T47D (cell line): ENCODE data around the gene SMIM44.
"Not testable (repeated sequence)": the region's sequence is repeated elsewhere in the genome, so short reads cannot be mapped to it uniquely, and the experiment has no call there.

Source experiments
- DNase-seq, 2 experiments: peaks; one replicate each; pipeline versions ENCODE4 v3.0.0 to v3.0.0-alpha.2; 2011 to 2012; ENCODE audit warnings: low read depth in 1 of 2, low spot score in 1 of 2
- JUND ChIP-seq: IDR thresholded peaks from 2 replicates; pipeline ENCODE4 v1.6.1; 2012; ENCODE audit warnings: low read depth
- in situ Hi-C: cut with HindIII; loops from 2 replicates; pipeline ENCODE4 v1.10.0; 2016; ENCODE audit warnings: low sequenced_read_pairs, low pct_unique_long_range_greater_than_20kb

The SMIM44 gene

DNA sequence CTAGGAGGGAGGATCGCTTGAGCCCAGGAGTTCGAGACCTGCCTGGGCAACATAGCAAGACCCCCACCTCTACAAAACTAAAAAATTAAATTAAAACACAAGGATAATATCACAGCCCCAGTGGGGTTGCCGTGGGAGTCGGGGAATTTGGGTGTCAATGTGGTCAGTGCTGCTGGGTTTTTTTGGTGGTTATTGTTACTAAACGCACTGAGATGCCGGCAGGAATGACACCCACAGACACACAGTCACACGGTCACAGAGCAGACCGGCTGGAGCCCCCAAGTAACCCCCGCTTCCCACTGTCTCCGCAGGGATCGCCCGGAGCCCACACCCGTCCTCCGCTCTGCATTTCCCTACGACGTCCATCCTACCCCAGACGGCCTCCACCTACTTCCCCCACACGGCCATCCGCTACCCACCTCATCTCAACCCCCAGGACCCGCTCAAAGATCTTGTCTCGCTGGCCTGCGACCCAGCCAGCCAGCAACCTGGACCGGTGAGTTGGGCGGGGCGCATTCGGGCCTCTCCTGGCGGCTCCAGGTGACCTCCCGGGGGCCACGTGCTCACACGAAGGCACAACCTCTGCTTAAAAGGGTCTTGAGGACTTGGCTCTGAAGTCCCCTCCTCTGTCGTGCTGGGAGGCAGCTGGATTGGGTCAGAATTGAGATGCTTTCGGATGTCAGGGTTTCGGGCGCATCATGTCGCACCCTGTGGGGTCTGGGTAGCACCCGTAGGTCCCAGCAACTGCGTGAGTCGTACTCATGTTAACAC, 30.9 kb downstream of the SMIM44 start:
- in situ Hi-C loops, result no loop called here
- no peak for DNase-seq
- TF ChIP-seq JUND, result no peak

DNA sequence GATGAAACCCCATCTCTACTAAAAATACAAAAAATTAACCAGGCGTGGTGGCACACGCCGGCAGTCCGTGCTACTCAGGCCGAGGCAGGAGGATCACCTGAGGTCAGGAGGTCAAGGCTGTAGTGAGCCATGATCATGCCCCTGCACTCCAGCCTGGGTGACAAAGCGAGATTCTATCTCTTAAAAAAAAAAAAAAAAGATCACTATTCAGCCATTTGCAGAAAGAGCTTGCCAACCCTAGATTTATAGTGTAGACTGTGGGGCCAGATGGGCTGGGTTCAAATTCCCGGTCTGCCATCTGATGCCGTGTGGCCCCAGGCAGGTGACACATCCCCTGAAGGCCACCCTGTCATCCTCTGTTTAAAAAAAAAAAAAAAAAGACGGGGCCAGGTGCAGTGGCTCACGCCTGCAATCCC, 31.8 kb downstream of the SMIM44 start:
- in situ Hi-C loops, result no loop called here
- no peak for DNase-seq
- TF ChIP-seq JUND, result no peak

DNA sequence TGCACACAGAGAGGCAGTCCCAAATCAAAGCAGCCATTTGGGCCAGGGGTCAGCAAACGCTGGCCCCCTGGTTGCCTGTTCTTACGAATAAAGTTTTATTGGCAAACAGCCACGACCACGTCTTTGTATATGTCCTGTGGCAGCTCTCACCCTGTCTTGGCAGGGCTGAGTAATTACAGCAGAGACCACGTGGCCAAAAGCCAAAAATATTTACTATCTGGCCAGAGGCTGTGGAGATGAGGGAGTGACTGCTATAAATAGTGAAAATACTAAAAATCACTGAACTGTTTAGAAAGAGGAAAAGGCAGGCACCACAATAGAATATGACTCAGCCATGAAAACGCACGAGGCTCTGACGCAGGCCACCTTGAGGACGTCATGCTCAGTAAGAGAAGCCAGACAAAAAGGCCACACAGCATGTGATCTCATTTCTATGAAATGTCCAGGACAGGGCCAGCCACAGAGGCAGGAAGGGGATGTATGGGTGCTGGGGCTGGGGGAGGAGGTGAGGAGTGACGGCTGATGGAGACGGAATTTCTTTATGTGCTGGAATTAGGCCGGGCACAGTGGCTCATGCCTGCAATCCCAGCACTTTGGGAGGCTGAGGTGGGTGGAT, 32.3 kb downstream of the SMIM44 start:
- in situ Hi-C loops, result no loop called here
- no peak for DNase-seq
- TF ChIP-seq JUND, result no peak

DNA sequence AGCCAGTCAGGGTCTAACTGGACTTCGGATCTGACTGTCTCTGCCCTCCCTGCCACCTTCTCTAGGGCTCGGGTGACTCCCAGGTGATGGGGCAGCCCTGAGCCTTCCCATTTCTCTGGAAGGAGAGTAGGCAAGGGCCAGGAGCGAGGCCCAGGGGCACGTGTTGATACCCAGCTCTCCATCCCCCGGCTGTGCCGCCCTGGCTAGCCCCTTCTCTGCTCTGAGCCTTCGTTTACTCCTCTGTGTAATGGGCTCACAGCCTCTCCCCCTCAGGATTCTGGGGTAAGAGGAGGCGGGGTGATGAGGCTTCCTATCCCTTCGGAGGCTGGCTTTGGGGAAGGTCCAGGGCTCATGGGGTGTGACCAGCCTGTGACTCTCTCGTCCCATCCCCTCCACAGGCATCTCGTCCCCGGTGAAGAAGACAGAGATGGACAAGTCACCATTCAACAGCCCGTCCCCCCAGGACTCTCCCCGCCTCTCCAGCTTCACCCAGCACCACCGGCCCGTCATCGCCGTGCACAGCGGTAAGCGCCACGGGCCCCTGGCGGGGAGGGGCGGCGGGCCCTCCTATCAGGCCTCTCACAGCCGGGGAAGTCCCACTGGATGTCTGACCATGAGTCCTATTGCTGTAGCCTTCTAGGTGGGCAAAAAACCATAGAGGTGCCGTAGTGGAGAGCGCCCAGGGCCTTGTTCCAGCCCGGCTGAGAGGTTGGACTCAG, 34.5 kb downstream of the SMIM44 start:
- no peak for DNase-seq
- no peak for TF ChIP-seq JUND
- in situ Hi-C loops, result no loop called here

DNA sequence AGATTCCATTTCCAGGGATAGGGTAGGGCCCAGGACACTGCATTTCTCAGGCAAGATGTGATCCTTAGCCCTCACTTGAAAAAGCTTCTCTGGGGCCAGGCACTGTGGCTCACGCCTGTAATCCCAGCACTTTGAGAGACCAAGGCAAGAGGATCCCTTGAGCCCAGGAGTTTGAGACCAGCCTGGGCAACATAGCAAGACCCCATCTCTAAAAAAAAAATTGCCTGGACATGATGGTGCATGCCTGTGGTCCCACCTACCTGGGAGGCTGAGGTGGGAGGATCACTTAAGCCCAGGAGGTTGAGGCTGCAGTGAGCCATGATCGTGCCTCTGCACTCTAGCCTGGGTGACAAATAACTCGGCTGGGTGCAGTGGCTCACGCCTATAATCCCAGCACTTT, 36.6 kb downstream of the SMIM44 start:
- DNase-seq, in situ Hi-C loops: not testable (repeated sequence)

DNA sequence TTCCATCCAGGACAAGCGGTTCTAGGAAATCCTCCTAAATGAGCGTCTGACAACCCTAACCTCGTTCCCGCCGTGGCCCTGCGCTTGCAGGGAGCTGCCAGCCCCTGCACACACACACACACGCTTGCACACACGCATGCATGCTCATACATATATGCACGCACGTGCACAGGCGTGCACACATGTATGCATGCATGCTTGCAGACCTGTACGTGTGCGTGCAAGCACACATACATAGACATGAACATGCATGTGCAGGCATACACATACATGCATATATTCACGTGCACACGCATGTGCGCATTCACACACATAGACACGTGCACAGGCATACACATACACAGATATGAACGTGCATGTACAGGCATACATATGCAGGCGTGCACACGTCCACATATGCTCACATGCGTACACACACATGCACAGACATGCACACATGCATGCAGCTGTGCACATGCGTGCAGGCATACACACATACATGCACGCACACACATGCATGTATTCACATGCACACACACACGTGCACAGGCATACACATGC, 38.5 kb downstream of the SMIM44 start:
- no peak for DNase-seq
- in situ Hi-C loops, result no loop called here
- no peak for TF ChIP-seq JUND

DNA sequence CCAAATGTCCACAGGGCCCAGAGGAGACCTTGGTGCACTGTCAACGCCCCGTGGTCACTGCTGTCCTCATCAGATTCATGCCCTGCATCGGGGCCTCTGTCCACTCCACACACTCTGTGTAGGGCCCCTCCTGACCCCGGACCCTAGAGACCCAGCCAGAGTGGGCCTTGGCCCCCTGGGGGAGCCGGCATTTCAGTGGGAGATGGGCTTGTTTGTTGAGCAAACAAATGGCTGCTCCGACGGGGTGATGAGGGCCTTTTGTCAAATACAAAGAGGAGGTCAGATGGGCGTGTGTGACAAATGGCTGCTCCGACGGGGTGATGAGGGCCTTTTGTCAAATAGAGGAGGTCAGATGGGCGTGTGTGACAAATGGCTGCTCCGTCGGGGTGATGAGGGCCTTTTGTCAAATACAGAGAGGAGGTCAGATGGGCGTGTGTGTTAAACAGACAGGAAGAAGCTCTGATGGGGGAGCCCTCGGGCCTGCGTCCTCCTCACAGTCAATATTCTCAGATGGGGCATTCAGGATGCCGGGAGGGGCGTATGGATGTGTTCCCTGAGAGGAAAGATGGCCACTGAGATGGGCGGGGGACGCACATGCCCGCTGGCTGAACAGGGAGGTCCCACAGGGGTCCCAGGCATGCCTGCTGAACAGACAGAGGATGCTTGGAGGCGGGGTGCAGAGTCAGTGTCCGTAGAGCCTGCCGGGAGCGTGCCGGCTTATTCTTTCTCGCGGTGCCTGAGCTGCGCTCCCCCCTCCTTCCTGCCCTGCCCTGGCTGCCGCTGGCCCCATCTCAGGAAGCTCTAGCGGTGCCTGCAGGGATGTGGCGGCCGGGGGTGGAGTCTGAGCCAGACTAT, 39.2 kb downstream of the SMIM44 start:
- no peak for TF ChIP-seq JUND
- in situ Hi-C loops, result no loop called here
- DNase-seq, result no peak

DNA sequence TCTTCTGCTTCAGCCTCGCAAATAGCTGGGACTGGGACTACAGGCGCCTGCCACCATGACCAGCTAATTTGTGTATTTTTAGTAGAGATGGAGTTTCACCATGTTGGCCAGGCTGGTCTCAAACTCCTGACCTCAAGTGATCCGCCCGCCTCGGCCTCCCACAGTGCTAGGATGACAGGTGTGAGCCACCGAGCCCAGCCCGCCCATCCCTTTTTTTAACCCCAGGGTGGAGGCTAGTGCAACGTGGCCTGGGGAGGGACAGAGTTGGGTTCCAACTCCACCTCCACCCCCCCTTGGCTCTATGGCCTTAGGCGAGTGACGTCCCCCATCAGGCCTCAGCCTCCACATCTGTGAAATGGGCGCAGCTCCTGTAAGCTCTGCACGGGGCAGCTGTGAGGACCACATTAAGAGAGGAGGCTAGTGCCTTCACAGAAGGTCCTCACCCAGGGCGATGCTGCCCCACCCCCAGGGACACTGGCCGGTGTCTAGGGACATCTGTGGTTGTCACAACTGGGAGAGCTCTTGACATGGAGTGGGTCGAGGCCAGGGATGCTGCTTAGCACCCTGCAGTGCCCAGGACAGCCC, 40.7 kb downstream of the SMIM44 start:
- no peak for TF ChIP-seq JUND
- in situ Hi-C loops, result no loop called here
- no peak for DNase-seq

DNA sequence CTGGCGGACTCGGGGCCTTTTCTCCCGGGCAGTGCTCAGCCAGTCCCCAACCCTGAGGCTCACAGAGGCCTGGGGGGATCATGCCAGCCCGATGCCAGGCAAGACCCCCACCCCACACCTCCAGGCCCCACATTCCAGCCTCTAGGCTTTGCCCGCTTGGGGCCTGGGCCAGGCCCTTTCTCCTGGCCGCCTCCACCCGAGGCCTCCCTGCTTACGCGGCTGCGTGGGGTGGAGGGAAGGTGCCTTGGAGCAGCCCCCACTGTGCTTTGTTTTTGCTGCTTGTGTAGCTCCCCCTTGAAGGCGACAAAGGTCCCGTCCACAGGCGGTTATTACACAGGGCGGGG, 41.3 kb downstream of the SMIM44 start:
- in situ Hi-C loops, result no loop called here
- no peak for TF ChIP-seq JUND
- DNase-seq, result no peak

DNA sequence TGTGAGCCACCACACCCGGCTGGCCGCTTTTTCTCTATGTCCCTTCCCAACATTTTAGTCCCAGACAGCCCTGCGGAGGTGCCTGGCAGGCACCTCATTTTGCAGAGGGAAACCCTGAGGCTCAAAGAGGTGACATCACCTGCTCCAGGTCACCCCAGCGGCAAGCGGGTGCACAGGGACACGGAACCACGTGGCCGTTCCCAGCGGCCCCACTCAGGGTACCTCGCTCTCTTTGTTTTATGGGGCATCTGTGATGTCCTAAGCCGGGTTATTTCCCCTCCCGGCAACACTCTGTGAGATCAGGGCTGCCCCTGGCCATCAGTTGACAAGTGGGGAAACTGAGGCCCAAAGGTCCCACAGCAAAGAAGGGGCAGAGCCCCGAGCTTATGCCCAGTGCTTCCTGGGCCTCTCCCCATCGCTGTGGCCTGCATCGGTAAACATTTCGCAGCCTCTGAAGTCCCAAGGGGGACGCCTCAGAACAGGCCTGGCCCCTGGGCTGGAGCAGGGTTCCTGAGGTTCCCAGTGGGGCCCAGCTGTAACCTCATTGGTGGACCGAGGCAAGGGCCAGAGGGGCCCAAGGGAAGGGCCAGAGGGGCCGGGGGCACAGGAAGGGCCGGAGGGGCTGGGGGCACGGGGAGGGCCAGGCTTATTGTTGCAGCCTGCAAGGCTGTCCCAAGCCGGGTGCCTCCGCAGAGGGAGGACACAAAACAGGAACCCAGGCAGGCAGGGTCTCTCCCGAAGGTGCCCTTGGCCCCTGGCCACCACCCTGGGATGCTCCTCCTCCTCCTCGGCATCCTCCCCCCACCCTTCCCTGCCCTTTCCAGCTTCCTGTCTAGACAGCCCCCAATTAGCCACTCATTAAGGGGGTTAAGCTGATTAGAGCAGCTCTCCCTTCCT, 41.9 kb downstream of the SMIM44 start:
- no peak for TF ChIP-seq JUND
- in situ Hi-C loops, result no loop called here
- no peak for DNase-seq

DNA sequence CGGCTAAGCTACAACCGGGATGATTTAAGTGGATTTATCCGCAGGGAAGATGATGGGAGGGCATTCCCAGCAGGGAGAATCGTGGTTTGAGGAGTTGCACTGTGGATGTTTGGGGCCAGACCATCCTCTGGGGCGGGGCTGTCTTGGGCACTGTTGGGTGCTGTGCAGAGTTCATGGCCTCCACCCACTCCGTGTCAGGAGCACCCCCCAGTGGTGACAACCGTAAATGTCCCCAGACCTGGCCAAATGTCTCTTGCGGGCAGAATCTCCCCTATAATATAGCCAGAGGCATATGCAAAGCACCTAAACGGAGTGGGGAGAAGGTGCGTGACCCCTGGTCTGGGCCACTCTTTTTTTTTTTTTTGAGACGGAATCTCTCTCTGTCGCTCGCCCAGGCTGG, 43.2 kb downstream of the SMIM44 start:
- peak; percentile 48 to 58 for DNase-seq
- TF ChIP-seq JUND, result no peak
- in situ Hi-C loops, result no loop called here
